DMS114 treated with DMSO at 0.1 percent for 48 hours (cell line): ENCODE data around the gene RAB3GAP1.
A peak's percentile ranks its signal among the peaks of the same experiment; 100 is the strongest.
"Not testable (repeated sequence)": the region's sequence is repeated elsewhere in the genome, so short reads cannot be mapped to it uniquely, and the experiment has no call there.

Experiments used
- DNase-seq: peaks from one replicate; lab custom pipeline; 2025; ENCODE audit not compliant: unreplicated experiment; lab: John Stamatoyannopoulos, UW

Gene RAB3GAP1

DNA sequence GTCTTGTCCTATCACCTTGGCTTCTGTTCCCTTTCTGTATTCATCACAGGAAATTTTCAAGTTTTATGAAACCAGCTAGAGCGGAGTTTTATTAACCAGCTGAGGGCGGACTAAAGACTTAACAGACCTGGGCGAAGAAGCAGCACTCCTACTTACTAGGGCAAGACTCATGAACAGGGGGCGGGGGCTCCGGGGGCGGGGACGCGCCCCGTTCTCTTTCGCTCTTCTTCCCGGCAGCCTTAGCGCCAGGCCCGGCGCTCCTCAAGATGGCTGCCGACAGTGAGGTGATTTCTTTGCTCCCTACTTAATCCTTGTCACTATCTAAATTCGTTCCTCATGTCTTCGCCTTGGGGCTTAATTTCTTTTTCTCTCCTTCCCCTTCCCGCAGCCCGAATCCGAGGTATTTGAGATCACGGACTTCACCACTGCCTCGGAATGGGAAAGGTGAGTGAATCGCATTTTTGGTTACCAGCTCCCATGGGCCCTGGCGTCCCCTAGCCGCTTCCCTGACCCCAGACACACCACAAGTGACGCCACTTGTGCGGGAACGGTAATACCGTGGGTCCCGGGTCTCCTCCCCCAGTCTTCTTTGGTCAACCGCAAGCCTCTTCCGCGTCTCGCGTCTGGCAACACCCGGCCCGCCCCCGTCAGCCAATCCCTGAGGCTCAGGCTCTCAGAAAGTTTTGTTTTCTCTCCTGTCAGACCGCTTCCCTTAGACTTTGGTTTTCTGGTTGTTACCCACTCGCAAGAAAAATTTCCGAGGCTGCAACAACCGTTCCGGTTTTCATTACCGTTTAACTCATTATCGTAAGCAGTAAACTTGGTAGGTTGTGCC is at the start of gene RAB3GAP1:
Gene RAB3GAP1, plus strand, starts transcription at position 251 of the 835 bp plus-strand sequence. Its CDS starts 16 bp downstream, at position 267.
- DNase-seq, result peak; percentile 50

DNA sequence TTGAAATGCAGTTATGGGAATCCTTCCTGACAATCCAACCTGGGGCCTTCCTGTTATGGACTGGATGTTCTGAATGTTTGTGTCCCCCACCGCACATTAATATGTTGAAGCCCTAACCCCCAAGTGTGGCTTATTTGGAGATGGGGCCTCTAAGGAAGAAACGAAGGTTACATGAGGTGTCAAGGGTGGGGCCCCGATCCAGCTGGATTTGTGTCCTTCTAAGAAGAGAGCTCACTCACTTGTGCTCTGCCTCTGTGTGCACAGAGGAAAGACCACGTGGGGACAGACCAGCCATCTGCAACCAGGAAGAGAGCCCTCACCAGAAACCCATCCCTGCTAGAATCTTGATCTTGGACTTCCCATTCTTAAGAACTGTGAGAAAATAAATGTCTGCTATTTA is 49.3 kb upstream of the RAB3GAP1 start:
- DNase-seq, result no peak

DNA sequence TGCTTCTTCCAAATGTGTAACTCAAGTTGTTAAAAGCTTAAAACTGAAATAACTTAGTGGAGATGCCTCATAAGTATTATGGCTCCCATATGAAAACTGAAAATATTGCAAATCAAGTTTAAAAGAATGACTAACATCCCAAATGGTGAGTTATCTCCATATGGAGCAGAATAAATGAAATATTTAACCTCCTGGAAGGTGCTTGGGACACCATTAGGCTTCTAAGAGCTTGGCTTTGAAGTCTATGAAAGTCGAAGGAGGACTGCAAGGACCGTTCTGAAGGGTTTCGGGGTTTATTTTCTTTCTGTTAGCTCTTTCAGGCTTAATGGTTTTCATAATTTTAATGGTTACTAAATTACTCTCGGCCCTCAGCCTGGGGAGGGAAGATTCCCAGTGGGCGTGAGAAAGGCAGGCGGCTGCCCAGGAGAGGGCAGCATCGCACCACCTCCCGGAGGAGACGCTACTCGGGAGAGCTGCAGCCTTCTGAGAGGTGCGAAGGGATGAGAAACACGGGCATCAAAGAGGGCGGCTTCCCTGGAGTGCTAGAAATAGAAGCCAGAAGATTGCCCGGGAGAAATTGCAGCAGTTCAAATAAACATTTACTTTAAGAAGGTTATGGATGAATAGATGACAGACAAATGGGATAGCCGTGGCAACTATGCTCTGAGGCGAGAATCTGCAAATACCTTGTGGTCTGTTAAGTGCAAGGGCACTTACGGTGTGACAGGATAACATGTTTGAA is 47.9 kb upstream of the RAB3GAP1 start:
- peak; percentile 15 for DNase-seq

DNA sequence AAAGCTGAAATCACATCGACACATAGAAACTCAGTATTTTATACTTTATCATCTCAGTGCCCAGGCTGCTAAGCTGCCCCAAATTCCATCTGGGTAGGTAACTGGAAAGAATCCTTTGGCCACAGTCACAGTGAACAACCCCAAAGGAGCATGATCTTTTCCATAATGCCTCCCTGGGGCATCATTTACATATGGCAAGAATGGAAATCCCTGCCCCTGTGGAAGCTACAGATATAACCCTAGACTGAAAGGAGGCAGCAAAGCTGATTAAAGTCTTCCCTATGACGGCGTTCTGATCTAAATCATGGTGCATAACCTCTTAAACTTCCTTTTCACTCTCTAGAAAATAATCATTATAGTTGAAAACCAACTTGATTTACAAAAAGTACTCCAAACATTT is 46.3 kb upstream of the RAB3GAP1 start:
- DNase-seq, result no peak

DNA sequence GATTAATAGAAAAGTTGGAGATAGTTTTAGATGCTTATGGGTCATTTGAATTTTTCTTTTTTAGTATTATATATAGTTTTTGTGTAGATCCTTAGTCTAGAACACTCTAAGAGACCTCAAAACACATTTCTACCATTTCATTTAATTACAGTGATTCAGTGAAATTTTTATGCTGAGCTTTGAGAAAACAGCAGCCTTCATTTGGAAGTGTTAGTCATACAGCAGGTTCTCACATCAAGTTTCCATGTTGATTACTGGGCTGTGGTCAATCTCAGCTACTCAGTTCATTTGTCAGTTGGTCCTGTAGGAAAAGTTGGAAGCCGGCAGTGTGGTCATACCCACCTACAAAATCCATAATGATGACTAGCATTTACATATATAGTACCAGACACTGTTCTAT is 42.8 kb upstream of the RAB3GAP1 start:
- DNase-seq, result no peak

DNA sequence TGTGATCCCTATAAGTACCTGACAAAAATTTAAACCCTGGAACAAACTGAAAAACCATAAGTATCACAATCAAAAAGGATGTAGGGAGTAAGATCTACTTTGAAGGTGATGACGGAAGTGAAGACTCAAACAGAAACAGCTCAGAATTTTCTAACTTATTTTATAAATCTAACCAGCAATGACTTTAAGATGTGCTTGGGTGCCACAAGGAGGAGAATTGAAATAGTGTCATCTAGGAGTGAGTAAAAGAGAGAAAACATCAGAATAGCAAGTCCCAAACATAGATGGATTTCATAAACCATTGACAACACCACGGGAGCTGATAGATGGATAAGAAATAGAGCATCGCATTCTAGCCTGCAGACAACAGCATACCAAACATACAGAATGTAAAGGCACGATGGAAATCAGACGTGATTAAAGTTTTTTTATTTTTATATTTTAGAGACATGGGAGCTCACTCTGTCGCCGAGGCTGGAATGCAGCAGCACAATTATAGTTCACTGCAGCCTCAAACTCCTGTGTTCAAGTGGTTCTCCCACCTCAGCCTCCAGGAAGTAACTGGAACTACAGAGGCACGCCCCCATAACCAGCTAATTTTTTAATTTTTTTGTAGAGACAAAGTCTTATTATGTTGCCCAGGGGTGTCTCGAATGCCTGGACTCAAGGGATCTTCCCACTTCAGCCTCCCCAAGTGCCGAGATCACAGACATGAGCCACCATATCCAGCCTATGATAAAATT is 41.7 kb upstream of the RAB3GAP1 start:
- DNase-seq, result no peak

DNA sequence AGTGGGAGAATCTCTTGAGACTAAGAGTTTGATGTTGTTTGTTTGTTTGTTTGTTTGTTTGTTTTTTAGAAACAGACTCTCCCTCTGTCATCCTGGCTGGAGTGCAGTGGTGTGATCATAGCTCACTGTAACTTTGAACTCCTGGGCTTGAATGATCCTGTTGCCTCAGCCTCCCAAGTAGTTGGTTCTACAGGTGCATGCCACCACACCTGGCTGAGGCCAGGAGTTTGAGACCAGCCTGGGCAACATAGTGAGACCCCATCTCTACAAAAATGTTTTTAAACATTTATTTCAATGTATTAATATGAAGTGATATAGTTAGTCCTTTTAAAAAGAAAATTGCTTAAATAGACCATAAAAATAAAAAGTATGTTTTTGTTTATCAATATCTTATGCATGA is 40.5 kb upstream of the RAB3GAP1 start:
- no peak for DNase-seq

DNA sequence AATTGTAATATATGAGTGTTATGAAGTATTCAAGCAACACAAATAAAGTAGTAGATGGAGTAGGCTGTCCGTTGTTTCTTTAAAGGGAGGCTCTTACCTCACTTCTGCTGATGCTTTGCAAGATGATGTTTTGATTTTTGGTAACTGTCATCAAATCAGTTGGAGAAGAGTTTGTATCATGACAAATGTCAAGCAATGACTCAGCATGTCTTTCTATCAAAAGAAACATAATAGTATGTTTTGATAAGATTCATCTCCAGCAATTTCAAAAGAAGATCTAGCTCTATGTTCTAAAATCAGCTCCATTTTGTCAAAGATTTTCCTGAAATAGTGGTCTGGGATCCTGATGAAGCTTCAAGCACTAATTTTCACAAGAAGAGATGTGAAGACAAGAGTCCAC is 30.5 kb upstream of the RAB3GAP1 start:
- DNase-seq, result no peak

DNA sequence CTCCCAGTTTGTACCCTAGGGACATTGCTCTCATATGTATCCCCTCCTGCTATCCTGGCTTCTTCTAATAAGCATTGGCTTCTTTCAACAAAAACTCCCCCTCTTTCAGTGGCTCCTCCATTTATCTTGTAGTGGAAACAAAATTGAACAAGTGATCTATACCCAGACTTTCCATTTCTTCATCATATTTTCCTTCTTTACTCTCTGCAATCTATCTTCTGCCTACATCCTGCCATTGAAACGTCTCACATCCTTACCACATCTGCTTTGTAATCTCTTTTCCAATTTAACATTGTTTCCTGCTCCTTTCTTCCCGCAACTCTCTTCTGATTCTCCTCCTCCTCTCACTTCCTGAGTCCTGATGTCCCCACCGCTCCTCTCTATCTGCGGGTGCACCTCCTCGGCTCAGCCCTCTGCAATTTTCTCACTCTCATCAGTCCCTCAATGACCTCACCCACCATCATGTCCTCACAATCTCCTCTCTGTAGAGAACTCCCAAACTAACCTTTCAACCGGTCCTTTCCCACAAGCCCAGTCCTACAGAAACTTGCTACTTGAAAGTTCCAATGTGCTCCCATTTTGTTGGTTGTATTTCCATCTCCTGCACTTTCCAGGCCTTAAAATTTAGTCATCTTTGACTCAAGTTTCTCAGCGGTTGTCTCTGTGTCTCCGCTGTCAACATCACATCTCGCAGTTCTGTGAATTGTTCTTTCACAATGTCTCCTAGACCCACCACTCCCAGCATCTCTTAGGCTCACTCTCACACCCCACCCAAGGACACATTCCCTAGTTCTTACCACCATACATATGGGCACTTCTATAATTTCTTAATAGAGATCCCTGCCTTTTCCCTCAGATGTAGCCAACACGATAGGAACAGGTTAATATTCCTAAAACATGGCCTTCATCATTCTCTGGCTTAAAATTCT is 28.9 kb upstream of the RAB3GAP1 start:
- DNase-seq, result no peak

DNA sequence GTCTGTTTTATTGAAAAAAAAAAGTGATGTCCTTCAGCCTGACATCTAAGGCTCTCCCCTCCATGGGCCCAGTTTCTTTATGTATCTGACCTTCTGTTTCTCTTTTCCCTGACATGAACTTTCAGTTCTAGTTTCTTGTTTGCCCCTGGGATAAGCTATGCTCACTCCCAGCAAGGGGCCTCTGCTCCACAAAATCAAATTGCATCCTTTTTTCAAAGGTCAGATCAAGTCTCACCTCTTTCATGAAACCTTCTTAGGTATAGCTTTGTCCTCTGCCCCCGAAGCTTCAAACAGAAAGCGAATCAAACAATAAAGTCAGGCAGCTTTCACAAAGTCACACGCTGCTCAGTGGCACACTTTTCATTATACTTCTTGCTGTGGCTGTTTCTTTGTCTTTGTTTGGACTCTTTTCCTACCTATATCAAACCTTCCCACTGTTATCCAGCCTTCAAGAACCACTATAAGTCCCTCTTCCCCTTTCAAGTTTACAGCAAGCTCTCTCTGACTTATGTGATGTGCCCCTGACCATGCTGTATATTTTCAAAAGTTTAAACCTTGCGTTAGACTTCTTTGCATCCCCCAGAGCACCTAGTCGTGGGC is 28.1 kb upstream of the RAB3GAP1 start:
- no peak for DNase-seq

DNA sequence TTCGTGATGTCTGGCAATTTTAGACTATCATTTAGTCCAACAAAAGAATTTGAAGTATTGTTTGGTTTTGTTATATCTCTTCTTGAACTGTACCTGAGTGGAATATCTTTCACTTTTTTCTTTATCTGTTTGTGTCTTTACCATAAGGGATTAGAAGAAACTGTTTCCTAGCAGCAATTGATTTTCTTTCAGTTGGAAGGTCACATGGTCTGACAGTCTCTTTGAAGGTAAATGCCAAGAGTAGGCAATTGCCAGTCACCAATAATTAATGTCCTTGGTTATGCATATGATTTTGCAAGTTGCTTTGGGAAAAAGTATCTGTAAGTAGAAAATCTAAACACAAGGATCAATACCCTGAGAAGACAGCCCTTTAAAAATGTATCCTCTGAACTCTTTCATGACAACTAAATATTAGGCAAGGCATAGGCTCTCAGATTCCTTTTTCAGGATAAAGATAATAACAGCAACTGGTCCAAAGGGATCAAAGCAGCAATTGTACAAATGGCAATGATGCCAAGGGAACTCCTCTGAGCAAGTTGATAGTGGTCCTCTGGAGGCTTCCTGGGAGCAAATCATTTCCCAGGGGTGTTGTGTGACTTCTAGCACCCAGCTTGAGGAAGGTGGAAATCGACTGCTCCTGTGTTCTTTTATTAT is 22.5 kb upstream of the RAB3GAP1 start:
- DNase-seq, result no peak

DNA sequence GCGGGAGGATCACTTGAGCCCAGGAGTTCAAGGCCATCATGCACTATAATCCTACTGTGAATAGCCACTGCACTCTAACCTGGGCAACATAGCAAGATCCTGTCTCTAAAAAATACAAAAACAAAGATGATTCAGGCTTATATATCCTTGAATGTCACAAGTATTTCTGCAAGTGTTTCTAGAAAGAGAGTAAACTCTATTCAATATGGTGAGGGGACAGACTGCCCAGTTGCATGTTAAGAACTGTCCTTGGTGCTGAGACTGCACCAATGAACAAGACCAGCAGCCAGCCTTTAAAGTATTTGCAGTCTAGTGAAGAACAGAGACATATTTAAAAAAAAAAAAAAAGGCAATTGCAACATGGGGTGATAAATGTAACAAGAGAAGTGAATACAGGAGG is 21.3 kb upstream of the RAB3GAP1 start:
- DNase-seq, result no peak

DNA sequence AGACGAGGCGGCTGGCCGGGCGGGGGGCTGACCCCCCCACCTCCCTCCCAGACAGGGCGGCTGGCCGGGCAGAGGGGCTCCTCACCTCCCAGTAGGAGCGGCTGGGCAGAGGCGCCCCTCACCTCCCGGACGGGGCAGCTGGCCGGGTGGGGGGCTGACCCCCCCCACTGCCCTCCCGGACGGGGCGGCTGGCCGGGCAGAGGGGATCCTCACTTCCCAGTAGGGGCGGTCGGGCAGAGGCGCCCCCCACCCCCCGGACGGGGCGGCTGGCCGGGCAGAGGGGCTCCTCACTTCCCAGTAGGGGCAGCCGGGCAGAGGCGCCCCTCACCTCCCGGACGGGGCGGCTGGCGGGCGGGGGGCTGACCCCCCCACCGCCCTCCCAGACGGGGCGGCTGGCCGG is 18.9 kb upstream of the RAB3GAP1 start:
- not testable (repeated sequence) for DNase-seq

DNA sequence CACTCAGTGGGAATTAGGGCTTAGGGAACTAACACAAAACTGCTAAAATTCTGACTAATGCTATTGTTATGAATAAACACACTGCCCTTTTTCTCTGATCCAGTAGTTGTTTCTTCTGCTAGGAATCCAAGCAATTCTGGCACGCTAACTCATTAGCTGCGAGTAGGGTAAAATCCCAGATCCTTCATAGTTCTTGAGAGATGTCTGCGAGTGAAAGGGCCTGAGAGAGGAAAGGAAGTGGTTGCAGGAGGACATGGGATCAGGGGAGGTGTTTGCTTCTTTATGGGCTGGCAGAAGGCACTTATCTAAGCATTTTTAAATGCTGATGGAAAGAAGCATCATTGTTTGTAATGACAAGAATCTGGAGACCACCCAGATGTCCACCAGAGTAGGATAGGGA is 14.3 kb upstream of the RAB3GAP1 start:
- DNase-seq, result no peak

DNA sequence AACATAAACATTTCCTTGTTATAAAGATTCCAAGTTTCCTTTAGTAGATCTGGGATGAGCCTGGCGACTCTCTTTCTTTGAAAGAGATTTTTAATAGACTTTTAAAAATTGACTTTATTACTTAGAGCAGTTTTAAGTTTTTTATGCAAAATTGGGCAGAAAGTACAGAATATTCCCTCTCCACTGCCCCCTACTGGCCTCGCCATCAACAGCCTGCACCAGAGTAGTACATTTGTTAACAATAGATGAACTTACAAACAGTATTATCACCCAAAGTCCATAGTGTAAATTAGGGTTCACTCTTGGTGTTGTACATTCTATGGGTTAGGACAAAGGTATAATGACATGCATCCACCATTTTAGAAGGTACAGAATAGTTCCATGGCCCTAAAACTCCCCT is 8.7 kb upstream of the RAB3GAP1 start:
- DNase-seq, result no peak

DNA sequence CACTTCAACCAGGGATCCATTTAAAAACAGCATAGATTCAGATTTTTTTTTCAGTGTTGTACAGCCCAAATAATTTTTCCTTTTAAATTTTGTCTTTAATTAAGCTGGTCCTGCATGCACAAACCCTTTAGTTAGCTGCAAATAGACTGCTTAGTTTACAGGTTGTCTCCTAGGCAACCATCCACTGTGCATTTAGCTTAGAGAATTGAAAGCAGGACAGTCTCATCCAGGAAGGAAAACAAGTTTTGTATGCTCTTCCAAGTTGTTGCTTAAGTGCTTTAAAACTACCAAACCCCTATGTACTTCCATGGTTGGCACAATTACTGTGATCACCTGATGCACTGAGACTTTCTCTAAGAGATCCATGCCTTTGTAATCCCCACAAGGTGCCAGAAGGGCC is 4.8 kb upstream of the RAB3GAP1 start, which contains the start of gene MAP3K19:
Gene MAP3K19, minus strand, starts transcription at position 148 of the 400 bp plus-strand sequence. CDS start 22,800 bp downstream, outside the sequence.
- DNase-seq, result no peak

DNA sequence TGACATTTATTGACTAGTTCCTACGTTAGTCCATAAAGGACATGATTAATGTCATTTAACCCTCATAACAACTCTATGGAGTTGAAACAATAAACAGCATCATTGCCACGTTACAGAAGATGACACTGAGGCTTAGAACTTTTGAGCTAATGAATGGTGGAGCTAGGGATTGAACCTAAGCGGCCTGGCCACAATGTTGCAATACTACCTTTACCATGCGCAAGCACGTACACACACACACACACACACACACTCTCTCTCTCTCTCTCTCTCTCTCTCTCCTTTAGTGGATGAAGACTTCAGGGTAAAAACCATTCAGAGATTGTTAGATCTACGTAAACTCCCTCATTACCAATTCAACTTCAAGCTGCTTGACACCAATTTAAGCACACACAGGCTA is 4.0 kb upstream of the RAB3GAP1 start:
- no peak for DNase-seq

DNA sequence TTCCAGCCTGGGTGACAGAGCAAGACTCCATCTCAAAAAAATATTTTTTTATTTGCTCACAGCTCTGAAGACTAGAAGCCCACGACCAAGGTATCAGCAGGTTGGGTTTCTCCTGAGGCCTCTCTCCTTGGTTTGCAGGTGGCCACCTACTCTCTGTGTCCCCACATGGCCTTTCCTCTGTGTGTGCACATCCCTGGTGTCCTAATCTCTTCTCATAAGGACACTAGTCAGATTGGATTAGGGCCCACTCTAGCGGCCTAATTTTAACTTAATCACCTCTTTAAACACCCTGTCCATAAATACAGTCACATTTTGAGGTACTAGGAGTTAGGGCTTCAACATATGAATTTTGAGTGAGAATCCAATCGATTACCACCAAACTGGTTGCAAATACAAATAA is 2.0 kb upstream of the RAB3GAP1 start:
- no peak for DNase-seq

DNA sequence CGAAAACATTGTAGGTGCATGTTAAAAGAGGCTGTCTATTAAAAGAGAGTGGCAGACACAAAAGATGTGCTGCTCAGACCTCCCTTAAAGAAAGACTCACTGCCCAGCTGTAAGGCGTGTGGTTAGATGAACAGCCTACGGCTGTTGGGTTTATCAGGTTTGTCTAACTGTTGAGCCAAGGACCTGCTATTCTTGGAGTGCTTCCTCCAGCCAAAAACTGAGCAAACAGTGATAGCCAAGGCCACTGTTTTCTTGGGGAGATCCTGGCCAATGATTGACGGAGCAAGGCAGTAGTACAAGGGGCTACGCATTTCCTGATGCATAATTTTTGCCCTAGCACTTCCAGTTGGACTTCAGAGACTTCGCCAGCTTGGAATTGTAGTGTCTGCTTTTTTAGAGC is 1.4 kb upstream of the RAB3GAP1 start:
- no peak for DNase-seq
